HG03378 (cell line): ENCODE measurements around the gene TMIGD2.

Experiments used
- ATAC-seq: cut with Tn5 transposase; IDR thresholded peaks from one replicate; pipeline ENCODE4 v1.9.1; 2021; ENCODE audit warnings: mild to moderate bottlenecking, moderate library complexity; ENCODE audit not compliant: unreplicated experiment

TMIGD2 gene

GRCh38 chr19:4327252-4327876 is 25.2 kb upstream of the TMIGD2 start:
- ATAC-seq: no peak

DNA sequence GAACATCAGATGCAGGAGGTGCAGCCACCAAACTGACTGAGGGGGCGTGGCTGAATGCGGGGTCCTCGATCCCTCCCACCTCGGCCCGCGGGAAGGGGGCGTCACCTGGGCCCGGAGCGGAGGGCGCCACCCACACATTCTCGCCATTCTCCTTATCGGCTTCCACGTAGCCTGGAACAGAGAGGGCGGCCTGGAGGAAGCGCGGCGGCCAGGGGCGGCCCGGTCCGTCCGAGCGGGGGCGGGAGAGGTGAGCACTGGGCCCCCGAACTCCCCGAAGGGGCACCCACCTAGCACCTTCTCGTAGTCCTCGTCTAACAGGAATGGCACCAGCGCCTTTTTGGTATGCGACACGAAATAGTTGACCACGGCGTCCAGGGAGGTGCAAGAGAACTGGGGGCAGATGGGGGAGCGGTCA is 24.7 kb upstream of the TMIGD2 start:
- no peak for ATAC-seq

GRCh38 chr19:4326215-4326836 is 24.1 kb upstream of the TMIGD2 start:
- no peak for ATAC-seq

- no peak for ATAC-seq
Measured at GRCh38 chr19:4324228-4324627, 22.0 kb upstream of the TMIGD2 start.

DNA sequence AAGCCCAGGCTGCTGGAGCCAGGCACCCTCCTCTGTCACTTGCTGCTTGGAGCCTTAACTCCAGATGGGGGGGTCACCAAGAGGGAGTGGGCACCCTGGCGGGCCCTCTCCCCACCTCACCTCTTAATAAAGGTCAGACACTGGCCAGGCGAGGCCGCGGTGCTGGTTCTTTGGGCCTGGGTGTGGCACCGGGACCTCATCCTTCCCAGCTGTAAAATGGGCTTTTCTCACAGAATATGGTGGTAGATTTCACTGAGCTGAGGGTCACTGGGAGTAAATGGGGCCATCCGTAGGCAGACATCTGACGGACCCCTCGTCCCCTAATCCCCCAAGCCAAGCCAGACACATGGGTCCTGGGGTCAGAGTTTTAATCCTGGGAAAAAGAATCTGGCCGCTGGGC is 21.5 kb upstream of the TMIGD2 start:
- ATAC-seq: no peak

DNA sequence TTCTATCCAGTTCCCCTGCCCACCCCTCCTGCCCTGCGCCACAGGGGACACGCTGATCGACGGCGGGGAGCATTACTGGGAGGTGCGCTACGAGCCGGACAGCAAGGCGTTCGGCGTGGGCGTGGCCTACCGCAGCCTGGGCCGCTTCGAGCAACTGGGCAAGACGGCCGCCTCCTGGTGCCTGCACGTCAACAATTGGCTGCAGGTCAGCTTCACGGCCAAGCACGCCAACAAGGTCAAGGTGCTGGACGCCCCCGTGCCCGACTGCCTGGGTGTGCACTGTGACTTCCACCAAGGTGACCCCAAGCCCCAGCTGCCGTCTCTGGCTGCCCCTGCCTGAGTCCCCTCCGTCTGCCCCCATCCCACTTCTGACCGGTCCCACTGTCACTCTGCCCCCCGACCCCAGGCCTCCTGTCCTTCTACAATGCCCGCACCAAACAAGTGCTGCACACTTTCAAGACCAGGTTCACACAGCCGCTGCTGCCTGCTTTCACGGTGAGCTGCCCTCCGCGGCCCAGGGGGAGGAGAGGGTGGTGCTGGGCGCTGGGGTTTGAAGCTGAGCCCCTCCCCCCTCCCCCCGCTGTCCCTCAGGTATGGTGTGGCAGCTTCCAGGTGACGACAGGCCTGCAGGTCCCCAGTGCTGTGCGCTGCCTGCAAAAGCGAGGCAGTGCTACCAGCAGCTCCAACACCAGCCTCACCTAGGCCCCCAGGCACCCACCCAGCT is 20.9 kb upstream of the TMIGD2 start:
- no peak for ATAC-seq

DNA sequence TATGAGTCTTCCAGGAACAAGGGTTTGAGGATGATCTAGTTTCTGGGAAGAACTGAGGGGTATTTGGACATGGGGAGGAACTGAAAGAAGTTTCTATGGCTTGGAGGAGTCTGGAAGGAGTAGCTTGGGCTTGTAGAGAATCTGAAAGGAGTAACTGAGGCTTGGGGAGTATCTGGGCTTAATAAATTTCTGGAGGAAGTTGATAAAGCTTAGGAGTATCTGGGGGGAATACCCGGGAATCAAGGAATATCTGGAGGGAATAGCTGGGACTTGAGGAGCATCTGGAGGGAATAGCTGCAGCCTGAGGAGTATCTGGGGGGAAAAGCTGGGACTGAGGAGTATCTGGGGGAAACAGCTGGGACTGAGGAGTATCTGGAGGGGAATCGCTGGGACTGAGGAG is 18.2 kb upstream of the TMIGD2 start:
- ATAC-seq: no peak

GRCh38 chr19:4319067-4319718 is 17.0 kb upstream of the TMIGD2 start:
- no peak for ATAC-seq

- no peak for ATAC-seq
Measured at GRCh38 chr19:4318460-4318859, 16.3 kb upstream of the TMIGD2 start.

GRCh38 chr19:4316956-4317355 is 14.8 kb upstream of the TMIGD2 start:
- ATAC-seq: no peak

GRCh38 chr19:4313847-4314490 is 11.8 kb upstream of the TMIGD2 start:
- no peak for ATAC-seq

- ATAC-seq: no peak
Measured at GRCh38 chr19:4310247-4311121, 8.3 kb upstream of the TMIGD2 start.

GRCh38 chr19:4305659-4306058 is 3.5 kb upstream of the TMIGD2 start:
- ATAC-seq: no peak

GRCh38 chr19:4305257-4305612 is 3.0 kb upstream of the TMIGD2 start:
- no peak for ATAC-seq

DNA sequence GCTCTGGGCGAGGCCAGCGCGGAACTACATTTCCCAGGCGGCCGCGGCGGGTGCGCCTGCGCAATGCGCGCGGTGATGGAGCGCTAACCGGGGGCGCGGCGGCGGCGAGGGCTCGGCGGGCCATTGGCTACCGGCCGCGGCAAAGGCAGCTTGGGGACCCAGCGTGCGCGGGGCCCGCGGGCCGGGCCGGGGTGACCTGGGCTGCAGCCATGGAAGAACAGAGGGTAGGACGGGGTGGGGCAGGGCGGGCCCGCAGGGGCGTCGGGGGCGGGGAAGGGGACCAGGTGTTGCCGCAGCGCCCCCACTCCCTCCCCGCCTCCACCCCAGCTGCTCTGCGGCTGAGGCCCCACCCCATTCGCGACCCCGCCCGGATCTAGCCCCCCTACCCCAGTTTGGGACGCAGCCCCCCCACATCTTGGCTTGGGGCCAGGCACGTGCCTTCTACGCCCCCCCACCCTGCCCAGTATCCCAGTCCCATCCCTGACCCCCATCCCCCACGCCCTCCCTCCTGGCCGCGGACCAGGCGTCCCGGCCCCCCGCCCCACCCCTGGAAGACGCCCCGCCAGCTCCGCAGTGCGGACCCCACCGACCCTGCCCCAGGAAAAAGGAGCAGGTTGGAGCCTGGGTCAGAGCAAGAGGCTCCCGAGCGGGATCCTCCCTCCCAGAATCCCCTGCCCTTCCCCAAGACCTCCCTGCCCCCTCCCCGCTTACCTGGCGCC is 2.5 kb upstream of the TMIGD2 start, which contains the start of gene FSD1:
FSD1 (plus strand) TSS at position 61 of the 719 bp plus-strand sequence; CDS start at position 210, 149 bp downstream.
- ATAC-seq: no peak

GRCh38 chr19:4303819-4304537 is 1.8 kb upstream of the TMIGD2 start:
- no peak for ATAC-seq

DNA sequence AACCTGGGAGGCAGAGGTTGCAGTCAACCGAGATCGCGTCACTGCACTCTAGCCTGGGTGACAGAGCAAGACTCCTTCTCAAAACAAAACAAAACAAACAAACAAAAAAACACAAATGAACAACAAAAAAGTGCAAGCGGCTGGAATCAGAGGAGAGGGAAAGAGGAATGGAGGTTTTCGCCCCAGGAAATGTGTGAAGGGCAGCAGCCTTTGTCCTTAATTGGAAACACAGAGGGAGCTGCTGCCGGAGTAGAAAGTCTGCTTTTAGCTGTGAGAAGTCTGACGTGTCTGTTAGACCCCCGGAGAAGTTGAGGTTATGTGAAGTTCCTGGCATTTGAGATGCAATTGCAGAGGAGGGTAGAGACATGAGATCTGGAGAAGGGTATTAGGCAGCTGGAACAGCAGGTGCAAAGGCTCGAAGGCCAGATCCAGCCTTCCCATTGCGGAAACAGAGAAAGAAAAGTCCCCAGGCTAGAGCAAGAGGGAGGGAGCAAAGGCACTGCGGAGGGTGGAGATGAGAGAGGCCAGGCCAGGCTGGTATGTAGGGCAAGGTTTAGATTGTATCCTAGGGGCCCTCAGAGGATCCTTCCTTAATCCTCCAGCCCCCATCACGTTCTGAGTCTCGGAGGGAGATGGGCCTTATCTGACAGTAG is 473 bp downstream of the TMIGD2 start:
- no peak for ATAC-seq

DNA sequence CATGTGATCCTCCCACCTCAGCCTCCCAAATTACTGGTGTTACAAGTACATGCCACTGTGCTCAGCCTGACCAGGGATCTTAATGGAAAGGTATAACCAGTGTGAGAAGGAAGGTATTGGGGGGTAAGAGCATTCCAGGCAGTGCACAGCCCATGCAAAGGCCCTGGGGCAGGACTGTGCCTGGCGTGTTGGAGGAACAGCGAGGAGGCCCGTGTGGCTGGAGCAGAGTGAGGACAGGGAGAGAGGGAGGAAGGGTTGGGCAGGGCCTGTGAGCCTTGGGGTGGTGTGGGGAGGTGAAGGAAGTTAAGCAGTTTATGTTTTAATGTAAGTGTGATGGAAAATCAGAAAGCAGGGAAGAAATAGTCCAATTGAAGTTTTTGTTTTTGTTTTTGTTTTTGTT is 1.6 kb downstream of the TMIGD2 start:
- ATAC-seq: no peak
